GM18951 (cell line): Measurements from ENCODE around the gene CDK19.

ENCODE experiments used
- POLR2A ChIP-seq: IDR thresholded peaks from 4 replicates; pipeline ENCODE4 v1.6.1; 2011; ENCODE audit warnings: mild to moderate bottlenecking; ENCODE audit not compliant: insufficient read length, insufficient read depth; ENCODE audit errors: extremely low read depth
- in situ Hi-C: fragments of 300-500 bp; cut with MboI; formaldehyde crosslinking; loops from one replicate; pipeline ENCODE4 v1.12.0; 2022; ENCODE audit warnings: low sequenced_read_pairs, mixed read lengths, inconsistent platforms; ENCODE audit not compliant: unreplicated experiment

The CDK19 gene

GRCh38 chr6:110800196-110800838 lies 15.0 kb downstream of the CDK19 start:
- in situ Hi-C loops, result no loop called here
- no peak for TF ChIP-seq POLR2A

GRCh38 chr6:110799655-110800054 lies 15.6 kb downstream of the CDK19 start:
- in situ Hi-C loops, result no loop called here
- no peak for TF ChIP-seq POLR2A

- in situ Hi-C loops, result no loop called here
These were observed 16.1 kb downstream of the CDK19 start for GRCh38 chr6:110799189-110799588.

GRCh38 chr6:110795271-110795670 lies 20.0 kb downstream of the CDK19 start:
- TF ChIP-seq POLR2A, result no peak
- in situ Hi-C loops, result no loop called here

More at GRCh38 chr6:110799189-110799588, 16.1 kb downstream of the CDK19 start:
- TF ChIP-seq POLR2A, result no peak

- in situ Hi-C loops, result no loop called here
- no peak for TF ChIP-seq POLR2A
These were observed 28.6 kb downstream of the CDK19 start for GRCh38 chr6:110786696-110787095.

GRCh38 chr6:110786271-110786670 lies 29.0 kb downstream of the CDK19 start:
- TF ChIP-seq POLR2A, result no peak
- in situ Hi-C loops, result no loop called here

- TF ChIP-seq POLR2A, result no peak
- in situ Hi-C loops, result no loop called here
These were observed 30.7 kb downstream of the CDK19 start for GRCh38 chr6:110784610-110784979.

GRCh38 chr6:110781522-110782214 lies 33.6 kb downstream of the CDK19 start:
- TF ChIP-seq POLR2A, result no peak
- in situ Hi-C loops, result no loop called here

- no peak for TF ChIP-seq POLR2A
- in situ Hi-C loops, result no loop called here
These were observed 36.9 kb downstream of the CDK19 start for GRCh38 chr6:110778333-110778732.

- TF ChIP-seq POLR2A, result no peak
- in situ Hi-C loops, result no loop called here
These were observed 37.6 kb downstream of the CDK19 start for GRCh38 chr6:110777636-110778035.

- in situ Hi-C loops, result no loop called here
- no peak for TF ChIP-seq POLR2A
These were observed 38.9 kb downstream of the CDK19 start for GRCh38 chr6:110776413-110776812.

GRCh38 chr6:110769923-110770322 lies 45.3 kb downstream of the CDK19 start:
- no peak for TF ChIP-seq POLR2A
- in situ Hi-C loops, result no loop called here

- TF ChIP-seq POLR2A, result no peak
These were observed 47.2 kb downstream of the CDK19 start for GRCh38 chr6:110768057-110768456.

GRCh38 chr6:110761371-110761770 lies 53.9 kb downstream of the CDK19 start:
- in situ Hi-C loops, result no loop called here
- TF ChIP-seq POLR2A, result no peak

More at GRCh38 chr6:110768057-110768456, 47.2 kb downstream of the CDK19 start:
- in situ Hi-C loops, result no loop called here
